ENCODE results near the gene TBC1D22A.
"Not testable (repeated sequence)": the region's sequence is repeated elsewhere in the genome, so short reads cannot be mapped to it uniquely, and the experiment has no call there.

TBC1D22A gene

DNA sequence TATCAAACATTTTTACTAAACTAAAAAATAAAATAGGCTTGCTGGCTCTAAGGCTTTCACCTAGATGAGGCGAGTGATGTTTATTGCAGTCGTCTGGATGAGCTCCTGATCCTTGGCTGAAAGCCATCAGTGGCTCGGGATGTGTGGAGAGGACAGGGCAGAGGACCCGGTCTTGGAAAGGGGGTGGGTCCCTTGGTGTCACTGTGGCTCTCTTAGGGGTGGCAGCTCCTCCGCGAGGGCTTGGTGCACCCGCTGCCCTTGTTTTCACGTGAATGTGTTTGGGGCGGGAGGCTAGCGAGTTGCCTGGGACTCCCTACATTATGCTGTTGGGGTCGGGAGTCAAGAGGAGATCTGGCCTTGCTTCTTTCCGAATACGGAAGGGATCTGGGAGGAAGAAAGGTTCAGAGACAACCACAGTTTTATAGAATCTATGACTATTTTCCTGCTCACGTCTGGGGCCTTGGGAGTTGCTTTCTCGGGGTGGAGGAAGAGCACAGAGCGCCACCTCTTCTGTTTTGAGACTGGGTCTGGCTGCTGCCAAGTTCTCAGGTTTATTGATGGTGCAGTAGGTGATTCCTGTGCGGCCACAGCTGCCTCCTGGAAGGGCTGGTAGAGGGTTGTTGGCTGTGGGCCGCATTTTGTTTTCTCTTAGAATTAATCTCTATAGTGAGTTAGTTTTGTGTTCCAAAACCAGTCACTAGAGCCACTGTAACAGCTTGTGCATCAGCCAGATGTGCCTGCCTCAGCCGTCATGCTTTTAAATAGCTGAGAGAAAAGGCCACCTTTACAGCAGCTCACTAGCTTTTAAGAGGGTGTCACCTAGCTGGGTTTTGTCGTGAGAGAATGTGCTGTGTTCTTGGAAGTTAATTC is 12.8 kb downstream of the TBC1D22A start:
- DNase-seq: no peak

DNA sequence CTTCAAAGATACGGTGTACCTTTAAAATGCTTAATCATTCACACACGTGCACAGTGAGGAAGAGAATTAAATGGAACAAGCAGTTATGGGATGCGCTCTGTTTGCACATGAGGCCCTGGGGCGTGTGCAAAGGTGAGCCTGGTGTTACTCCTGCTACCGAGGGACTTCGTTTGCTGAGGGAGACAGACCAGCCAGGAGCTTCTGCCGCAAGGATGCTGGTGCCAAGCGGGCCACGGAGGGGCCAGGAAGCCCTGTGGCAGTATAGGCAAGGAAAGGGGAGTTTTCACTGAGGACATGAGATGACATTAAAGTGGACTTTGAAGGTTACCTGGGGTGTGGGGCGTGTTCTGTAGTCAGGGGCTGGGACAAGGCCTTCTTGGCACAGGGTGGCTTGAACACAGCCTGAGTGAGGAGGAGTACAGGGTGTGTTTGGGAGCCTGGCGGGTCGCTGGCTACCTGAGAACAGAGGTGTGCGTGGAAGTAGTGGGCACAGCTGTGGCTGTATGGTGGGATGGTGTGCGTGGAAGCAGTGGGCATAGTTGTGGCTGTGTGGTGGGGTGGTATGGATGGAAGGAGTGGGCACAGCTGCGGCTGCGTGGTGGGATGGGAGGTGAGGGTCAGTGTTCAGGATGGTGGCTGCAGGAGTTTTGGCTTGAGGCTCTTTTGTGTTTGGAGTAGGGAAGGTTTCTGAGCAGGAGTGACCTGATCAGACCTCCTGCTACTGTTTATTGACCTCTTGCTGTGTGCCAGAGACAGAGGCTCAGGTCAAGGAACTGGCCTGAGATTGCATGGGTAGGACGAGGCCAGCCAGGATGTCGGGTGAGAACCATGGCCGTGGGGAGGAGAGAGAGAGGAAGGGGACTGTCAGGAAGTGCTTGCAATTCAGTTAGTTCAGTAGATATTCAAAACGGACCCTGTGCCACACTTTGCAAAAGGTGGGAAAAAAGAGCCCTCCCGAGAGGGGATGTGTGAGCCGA is 13.7 kb downstream of the TBC1D22A start:
- DNase-seq: no peak

DNA sequence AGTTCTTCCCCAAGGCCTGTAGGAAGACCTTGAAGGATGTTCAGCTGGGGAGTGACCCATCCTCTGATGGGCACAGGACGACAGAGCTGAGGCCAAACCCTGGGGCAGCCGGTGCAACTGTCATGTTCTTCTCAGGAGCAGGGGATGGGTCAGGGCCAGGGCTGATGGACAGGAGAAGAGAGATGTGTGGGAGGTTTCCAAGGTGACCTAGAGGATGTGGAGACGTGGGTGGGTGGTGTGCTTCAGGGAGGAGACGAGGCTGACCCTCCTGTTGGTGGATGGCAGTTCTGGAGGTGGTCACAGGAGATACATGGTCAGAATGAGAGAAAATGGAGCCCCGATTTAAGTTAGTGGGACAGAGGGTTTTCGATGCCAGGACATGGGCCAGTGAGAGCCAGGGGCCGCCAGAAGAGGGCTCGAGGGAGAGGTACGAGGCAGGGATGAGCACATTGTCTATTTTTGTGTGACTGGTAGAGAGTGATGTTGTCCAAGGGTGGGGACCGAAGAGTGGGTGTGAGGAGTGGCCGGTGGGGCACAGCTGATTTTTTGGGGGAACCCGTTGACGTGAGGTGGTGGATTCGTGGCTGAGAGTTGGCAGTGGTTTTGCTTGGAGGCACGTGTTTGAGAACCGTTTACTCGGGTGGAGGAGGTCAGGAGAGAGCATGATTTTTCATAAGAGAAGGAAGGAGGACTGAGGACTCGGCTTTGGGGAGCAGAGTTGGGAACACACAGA is 14.6 kb downstream of the TBC1D22A start:
- no peak for DNase-seq

DNA sequence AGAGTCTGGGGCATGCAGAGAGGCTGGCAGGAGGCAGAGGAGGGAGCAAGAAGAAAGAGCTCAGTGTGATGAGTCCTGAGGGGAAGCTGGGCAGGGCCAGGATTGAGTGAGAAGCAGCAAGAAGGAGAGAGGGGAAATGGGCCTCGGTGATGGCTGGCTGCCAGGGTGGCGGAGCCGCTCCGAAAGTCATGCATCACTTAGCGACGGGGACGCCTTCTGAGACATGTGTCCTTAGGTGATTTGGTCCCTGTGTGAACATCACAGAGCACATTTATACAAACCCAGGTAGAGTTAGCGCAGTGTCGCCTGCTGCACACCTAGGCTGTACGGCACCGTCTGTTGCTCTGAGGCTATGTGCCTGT is 15.1 kb downstream of the TBC1D22A start:
- DNase-seq: peak; percentile 67

DNA sequence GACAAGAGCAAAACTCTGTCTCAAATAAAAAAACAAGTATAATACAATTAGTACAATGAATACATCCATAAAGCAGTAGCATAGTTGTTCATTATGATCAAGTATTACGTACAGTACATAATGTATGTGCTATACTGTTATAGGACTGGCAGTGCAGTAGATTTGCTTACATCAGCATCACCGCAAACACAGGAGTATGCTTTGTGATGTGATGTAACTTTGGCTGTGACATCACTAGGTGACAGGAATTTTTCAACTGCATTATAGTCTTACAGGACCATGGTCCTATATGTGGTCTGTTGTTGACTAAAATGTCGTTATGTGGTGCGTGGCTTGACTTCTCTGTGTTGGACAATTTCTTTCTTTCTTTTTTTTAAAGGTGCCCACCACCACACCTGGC is 16.6 kb downstream of the TBC1D22A start:
- no peak for DNase-seq

DNA sequence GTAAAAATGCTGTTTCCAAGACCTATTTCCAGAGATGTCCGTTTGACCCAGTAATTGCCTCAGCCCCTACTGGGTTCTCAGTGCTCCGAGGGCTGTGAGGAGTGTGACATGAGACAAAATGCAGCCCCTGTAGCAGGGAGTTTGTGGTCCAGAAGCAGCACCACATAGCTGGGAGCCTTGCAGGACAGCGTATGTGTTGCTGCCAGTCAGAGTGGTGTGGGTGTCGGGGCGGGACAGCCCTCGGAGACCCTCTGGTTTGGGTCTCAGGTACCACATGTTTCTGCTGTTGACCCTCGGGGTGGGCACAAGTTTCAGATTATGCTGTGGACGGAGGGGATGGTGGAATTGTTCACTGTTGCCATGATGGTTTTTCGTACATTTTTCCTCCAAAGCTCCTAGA is 17.2 kb downstream of the TBC1D22A start:
- DNase-seq: no peak

DNA sequence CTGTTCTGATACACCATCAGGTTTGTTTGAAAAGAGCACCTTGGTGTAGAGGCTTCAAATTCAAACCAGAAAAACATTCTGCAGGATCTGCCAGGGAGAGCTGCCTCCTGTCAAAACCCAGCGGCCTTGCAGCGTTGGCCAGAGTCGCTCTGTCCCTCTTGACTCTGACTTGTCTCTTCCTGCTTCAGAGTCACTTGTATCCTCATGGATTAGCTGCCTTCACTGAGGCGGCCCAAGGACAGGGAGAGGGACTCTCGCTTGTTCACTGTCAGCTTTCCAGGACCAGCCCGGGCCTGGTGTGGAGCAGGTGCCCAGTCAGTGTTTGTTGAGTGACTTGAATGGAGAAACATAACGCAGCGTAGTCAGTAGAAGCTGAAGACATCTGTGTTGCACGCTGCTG is 18.0 kb downstream of the TBC1D22A start:
- DNase-seq: no peak

DNA sequence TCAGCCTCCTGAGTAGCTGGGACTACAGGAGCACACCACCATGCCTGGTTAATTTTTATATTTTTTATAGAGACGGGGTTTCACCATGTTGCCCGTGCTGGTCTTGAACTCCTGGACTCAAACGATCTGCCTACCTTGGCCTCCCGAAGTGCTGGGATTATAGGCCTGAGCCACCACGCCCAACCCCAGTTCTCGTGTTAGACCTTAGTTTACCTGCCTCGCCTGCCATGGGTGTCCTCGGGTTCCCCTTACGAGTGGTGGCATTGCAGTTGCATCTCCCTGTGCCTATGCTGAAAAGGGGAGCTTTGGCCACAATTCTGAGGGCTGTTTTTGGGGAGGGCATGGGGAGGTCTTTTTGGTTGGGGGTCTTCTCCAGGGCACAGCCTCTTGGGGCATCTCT is 18.8 kb downstream of the TBC1D22A start:
- no peak for DNase-seq

DNA sequence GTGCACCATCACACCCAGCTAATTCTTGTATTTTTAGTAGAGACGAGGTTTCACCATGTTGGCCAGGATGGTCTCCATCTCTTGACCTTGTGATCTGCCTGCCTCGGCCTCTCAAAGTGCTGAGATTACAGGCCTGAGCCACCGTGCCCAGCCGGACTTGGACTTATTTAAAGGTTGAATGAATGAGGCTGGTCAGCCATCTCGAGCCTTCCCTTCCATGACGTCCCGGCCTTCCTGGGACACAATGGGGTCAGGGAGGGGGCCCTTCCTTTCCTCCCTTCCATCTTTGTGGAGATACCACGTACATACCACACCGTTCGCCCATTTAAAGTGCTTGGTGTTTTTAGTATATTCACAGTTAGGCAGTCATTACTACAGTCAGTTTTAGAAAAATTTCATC is 19.8 kb downstream of the TBC1D22A start:
- DNase-seq: not testable (repeated sequence)

DNA sequence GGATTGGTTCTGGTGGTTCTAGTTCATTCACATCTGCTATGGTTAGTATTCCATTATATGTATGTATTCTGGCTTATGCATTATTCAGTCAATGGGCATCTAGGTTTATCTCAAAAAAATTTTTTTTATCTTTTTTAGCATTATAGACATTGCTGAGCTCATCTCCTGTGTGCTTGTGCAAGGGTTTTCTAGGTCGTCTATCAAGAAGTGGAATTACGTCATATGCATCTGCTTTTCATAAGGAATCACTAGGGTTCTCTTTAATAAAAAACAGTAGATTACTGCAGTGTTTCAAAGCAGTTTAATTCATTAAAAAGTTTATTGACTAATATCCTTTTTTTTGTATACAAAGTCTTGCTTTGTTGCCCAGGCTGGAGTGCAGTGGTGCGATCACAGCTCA is 21.3 kb downstream of the TBC1D22A start:
- DNase-seq: no peak

DNA sequence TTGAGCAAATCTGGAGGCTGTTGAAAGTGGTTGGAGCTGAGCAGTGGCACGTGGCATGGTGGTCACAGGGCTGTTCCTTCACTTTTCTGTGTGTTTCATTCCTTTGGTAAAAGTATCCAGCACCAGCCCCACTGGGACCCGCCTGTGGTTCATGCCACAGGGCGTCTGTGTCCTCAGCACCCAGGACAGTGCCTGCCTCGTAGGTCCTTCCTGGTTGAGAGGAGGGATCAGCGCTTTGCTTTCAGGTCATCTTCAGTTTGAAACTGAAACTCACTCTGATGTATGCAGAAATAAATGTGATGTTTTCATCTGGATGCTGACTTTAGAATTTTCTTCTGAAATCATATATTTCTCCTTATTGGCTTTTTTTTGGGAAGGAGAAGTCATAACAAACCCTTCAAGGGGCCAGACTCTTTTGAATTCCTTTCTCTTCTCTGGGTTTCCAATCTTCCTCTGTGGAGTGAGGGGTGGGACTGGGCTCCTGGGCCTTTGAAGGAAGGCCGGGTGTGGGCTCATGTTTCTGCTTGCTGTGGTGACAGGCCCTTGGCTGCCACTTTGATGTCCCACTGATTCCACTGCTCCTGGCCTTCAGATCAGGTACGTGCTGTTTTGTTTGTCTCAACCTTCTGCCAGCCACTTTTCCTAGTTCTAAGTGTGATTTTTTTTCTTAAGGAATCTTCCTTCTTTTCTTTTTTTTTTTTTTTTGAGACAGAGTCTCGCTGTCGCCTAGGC is 26.2 kb downstream of the TBC1D22A start:
- peak; percentile 63 for DNase-seq

DNA sequence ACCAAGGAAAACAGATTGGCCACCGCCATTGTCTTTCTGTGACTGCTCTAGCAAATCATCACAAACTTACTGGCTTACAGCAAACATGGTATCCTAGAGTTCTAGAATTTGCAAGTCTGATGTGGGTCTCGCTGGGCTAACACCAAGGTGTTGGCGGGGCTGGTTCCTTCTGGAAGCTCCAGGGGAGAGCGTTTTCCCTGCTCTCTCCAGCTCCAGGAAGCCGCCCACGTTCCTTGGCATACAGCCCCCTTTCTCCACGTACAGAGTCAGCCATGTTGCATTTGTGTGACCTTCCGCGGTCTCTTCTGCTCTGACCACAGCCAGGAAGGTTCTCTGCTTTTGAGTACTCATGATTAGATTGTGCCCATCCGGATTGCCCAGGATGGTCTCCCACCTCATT is 27.5 kb downstream of the TBC1D22A start:
- DNase-seq: no peak

DNA sequence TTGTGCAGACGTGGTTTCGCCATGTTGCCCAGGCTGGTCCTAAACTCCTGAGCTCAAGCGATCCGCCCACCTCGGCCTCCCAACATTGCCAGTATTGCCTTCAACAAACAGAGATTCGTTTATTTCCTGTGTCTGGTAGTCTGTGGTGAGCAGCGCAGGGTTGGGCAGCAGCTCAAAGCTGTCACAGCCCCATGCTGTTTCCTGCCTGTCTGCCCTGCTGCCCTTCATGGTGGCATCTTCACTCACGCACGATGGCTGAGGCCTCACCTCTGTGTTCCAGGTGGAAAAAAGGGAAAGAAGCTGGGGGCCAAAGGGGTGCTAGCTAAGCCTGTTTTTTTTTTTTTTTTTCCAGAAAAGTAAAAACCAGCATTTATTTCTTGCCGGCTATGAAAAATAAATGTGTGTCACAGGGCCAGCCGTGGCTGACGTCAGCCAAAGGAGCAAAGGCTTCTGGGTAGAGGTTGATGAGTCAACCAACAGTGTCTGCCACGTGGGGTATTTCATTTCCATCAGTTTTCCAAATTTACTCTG is 28.8 kb downstream of the TBC1D22A start:
- peak; percentile 77 for DNase-seq

DNA sequence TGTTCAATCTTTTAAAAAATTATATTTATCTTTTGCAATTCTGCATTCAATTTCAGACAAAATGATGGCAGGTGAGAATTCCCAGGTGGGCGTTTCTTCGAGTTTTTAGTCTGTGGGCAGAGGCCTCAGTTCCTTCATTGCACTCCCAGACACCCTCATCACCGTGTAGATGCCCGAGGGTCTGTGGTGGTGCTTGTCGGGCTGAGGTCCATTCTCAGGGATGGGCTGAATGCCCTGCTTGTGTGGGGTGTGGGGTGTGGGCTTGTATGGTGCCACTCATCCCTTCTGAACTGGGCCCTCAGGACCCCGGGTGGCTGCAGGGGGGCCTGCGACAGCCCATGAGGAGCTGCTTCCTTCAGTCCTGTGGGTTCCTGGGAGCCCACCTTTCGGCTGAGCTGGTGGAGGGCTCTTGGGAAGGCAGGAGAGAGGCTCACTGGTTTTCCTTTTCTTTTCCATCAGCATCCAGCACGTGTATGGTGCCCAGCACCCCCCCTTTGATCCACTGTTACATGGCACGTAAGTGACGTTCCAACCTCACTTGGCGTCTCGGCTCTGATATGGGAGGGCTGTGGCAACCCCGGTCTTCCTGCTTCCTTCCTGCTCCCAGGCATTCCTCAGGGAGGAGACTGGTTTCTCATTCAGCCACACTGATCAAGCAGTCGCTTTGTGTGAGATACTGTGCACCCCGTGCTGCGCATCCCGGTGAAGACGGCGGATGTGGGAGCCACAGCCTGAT is 29.8 kb downstream of the TBC1D22A start:
- DNase-seq: no peak

DNA sequence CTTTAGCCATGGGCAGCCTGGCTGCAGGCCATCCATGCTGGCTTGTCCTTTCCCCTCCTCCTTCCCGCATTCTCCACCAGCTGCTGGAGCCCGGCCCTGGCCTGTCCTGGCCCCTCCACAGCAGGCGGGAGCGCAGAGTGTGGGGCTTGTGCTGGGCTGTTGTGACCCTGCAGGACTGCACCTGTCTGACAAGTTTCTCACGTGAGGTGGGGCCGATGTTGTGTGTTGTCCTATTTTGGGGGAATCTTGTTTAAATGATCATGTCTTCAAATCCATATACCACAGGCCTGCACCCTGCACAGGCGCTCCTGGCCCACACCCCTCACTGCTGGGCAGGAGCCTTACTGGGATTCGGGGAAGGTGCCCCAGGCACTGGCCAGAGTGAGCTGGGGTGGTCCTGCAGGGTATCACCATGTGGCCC is 30.4 kb downstream of the TBC1D22A start:
- DNase-seq: no peak

DNA sequence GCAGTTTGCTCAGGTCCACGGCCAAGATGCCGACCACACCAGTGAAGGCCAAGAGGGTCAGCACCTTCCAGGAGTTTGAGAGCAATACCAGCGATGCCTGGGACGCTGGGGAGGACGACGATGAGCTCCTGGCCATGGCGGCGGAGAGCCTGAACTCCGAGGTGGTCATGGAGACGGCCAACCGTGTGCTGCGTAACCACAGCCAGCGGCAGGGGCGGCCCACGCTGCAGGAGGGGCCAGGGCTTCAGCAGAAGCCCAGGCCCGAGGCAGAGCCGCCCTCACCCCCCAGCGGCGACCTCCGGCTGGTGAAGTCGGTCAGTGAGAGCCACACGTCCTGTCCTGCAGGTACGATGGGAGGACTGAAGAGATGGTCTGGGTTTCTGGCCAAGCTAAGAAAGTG is 31.0 kb downstream of the TBC1D22A start:
- DNase-seq: no peak

DNA sequence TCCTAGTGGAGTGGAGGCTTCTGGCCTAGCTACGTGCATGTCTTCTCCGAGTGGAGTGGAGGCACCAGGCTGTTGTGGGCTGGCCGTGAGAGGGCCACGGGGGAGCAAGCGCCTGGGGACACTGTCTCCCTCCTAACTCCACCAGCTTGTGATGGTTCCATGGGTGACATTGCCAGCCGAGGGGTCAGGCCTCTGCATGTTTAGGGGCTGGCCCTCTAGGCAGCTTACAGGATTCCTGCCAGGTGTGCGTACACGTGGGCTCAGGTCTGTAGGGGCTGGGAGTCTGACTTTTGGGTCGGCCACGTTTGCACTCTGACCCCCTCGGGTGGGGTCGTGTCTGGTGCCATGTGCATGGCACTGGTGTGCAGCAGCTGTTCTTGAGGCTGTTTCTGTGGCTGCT is 31.6 kb downstream of the TBC1D22A start:
- no peak for DNase-seq

DNA sequence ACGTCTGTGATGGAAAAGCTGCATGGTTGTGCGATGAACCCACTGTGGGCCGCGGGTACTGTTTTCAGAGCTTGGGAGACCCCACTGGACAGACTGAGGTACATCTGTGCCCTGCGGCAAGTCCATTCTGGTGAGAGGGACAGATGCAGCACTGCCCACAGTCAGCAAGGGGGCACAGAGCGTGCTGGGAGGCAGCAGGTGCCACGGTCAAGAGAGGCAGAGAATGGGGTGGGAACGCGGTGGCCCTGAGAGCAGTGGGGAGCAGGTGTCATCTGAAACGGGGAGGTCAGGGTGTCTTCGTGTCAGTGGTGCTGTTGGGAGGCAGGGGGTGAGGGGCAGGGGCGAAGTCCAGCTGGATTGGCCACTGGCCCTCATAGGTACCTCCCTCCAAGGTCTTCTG is 32.0 kb downstream of the TBC1D22A start:
- no peak for DNase-seq

DNA sequence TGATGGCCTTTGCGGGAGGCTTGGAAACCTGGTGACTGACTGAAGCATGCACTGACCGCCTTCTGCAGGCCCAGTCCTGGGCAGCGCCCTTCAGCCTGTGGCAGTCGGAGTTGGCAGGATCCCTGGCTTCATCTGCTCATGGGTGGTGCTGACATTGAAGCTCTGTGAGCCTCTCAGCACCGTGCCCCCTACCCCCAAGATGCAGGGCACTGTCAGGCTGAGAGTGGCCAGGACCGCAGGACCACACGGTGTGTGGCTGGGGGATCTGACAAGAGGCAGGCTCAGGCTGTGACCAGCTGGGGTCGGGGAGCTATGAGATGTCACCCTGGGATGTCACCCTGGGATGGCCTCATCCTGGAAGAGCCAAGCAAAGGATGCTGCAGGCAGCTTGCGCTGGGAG is 32.7 kb downstream of the TBC1D22A start:
- no peak for DNase-seq

DNA sequence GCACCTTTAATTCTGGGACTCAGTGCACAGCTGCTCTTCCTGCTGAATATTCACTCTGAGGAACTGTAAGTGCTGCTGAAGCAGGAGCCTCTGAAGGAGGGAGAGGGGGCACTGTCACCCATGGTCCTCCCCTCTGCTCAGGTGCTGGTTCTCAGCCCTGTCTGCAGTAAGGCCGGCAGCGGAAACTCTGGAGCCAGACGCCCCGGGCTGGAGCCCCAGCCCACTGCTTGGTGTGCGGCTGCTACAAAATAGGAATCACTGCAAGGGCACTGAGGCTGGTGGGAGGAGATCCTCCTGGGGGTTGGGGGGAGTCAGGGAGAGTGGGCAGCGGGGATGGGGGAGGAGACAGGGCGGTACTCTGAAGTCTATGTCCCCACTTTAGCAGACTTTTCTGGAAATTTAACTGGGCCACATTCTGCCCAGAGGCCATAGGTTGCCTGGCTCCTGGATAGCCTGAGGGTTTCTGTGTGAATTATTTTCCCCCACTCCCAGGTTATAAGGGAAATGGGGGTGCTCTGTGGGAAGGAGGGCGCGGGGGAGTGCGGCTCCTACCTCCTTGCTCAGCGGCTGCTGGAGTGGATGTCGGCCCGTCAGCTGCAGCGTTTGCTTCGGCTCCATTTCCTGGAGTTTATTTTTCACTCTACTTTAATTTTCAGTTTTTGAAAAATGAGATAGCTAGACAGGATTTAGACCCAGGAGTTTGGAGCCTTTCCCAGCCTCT is 33.6 kb downstream of the TBC1D22A start:
- DNase-seq: no peak
